T-helper 17 cell (primary cell): ENCODE data around the gene GOLIM4. TPM values are rescaled to one million over a fixed set of nuclear protein-coding genes. Genes with fewer than 3 reads are reported as not detected.
"Not testable (repeated sequence)": the region's sequence is repeated elsewhere in the genome, so short reads cannot be mapped to it uniquely, and the experiment has no call there.

Source experiments
- ATAC-seq: fragments of 150-1000 bp; cut with Tn5 transposase; 2 replicates; pipeline ENCODE4 v1.10.0; 2021; ENCODE audit warnings: mild to moderate bottlenecking, moderate library complexity
- DNase-seq, 3 donors: peaks; one replicate each; pipeline versions ENCODE4 v3.0.0 to v3.0.0-alpha.2; 2020 to 2021
- H3K9me3 ChIP-seq: one replicate; pipeline ENCODE4 v1.7.0; 2013; ENCODE audit warnings: low read length, mild to moderate bottlenecking; ENCODE audit not compliant: control insufficient read depth, poor library complexity, severe bottlenecking
- H3K27ac Mint-ChIP-seq: one replicate; pipeline ENCODE4 v1.8.0; 2022; ENCODE audit warnings: mild to moderate bottlenecking, moderate library complexity, mixed read lengths
- H3K27me3 Mint-ChIP-seq: one replicate; pipeline ENCODE4 v1.8.0; 2022; ENCODE audit warnings: mixed read lengths
- H3K36me3 Mint-ChIP-seq: one replicate; pipeline ENCODE4 v1.8.0; 2022; ENCODE audit warnings: low read depth, mixed read lengths
- H3K4me1 Mint-ChIP-seq: one replicate; pipeline ENCODE4 v1.8.0; 2022; ENCODE audit warnings: mild to moderate bottlenecking, mixed read lengths
- H3K4me3 Mint-ChIP-seq: one replicate; pipeline ENCODE4 v1.8.0; 2022; ENCODE audit warnings: mild to moderate bottlenecking, moderate library complexity, mixed read lengths
- total RNA-seq, 4 donors: library from RNA in 2 of 4; stranded (reverse) in 2 of 4; gene quantifications; one replicate each; pipeline ENCODE4 v1.2.3 and lab custom pipeline; 2022 to 2026

The GOLIM4 gene
- total RNA-seq, 2 donors from 2014 or later: 1.0 to 1.5 TPM

DNA sequence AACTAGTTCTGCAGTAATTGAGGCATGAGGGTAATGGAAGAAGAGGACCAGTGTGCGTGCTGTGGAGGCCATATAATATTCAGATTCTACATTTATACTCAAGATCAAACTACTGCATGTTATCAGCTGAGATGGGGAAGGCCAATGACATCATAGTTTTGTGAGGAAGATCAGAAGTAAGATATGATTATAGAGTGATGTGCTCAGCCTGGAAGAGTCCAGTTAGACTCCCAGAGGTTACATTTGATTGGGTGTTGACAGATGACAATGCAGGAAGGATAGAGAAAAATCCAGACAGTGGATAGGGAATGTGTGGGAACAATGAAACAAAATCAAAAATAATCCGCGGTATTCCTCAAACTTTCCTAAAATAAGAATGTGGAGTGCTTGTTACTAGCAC lies 35.4 kb downstream of the GOLIM4 start:
- DNase-seq (no peak), ATAC-seq (no peak)
- no peaks in the 10 kb centered on the region for H3K9me3 ChIP-seq
- peaks cover 11% of the 10 kb centered on the region for H3K4me1 Mint-ChIP-seq
- peaks cover 15% of the 10 kb centered on the region for H3K27me3 Mint-ChIP-seq
- no peak overlapping the region for H3K27ac Mint-ChIP-seq
- H3K4me3 Mint-ChIP-seq: no peak overlapping the region
- H3K36me3 Mint-ChIP-seq: peaks cover 2% of the 10 kb centered on the region

GRCh38 chr3:168058481-168058880 lies 37.2 kb downstream of the GOLIM4 start:
- no peak overlapping the region for H3K4me3 Mint-ChIP-seq
- H3K4me1 Mint-ChIP-seq: peaks cover 11% of the 10 kb centered on the region
- peaks cover 2% of the 10 kb centered on the region for H3K36me3 Mint-ChIP-seq
- H3K27ac Mint-ChIP-seq: no peak overlapping the region
- peaks cover 20% of the 10 kb centered on the region for H3K27me3 Mint-ChIP-seq
- no peak for ATAC-seq
- no peak for DNase-seq
- no peaks in the 10 kb centered on the region for H3K9me3 ChIP-seq

DNA sequence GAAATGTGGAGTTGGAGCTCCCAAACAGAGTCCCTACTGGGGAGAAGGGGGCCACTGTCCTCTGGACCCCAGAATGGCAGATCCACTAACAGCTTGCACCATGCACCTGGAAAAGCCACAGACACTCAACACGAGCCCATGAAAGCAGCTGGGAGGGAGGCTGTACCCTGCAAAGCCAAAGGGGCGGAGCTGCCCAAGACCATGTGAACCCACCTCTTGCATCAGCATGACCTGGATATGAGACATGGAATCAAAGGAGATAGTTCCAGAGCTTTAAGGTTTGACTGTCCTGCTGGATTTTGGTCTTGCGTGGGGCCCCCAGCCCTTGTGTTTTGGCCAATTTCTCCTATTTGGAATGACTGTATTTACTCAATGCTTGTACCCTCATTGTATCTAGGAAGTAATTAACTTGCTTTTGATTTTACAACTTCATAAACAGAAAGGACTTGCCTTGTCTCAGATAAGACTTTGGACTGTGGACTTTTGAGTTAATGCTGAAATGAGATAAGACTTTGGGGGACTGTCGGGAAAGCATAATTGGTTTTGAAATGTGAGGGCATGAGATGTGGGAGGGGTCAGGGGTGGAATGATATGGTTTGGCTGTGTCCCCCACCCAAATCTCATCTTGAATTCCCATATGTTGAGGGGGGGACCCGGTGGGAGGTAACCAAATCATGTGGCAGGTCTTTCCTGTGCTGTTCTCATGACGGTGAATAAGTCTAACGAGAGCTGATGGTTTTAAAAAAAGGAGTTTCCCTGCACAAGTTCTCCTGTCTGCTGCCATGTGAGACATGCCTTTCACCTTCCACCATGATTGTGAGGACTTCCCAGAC lies 39.1 kb downstream of the GOLIM4 start:
- H3K36me3 Mint-ChIP-seq, DNase-seq, H3K4me3 Mint-ChIP-seq, ATAC-seq, H3K27ac Mint-ChIP-seq, H3K4me1 Mint-ChIP-seq, H3K9me3 ChIP-seq: not testable (repeated sequence)
- H3K27me3 Mint-ChIP-seq: peaks cover 28% of the 10 kb centered on the region

DNA sequence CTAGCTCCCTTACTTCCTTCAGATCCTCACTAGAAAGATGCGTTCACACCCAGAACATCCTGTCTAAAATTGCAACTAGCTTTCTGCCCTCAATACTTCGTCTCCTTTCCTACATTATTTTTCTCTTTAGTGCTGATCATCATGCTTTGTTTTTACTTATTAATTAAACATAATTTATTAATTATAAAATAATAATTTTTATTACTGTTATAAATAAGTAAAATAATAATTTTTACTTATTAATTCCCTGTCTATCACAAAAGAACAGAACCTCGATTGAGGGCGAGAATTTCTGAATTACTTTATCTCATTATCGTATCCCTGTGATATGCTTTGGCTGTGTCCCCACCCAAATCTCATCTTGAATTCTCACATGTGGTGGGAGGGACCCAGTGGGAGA lies 41.3 kb downstream of the GOLIM4 start:
- H3K4me3 Mint-ChIP-seq: no peak overlapping the region
- ATAC-seq (no peak), DNase-seq (no peak)
- H3K27ac Mint-ChIP-seq: no peak overlapping the region
- peaks cover 22% of the 10 kb centered on the region for H3K27me3 Mint-ChIP-seq
- H3K9me3 ChIP-seq: no peaks in the 10 kb centered on the region
- no peaks in the 10 kb centered on the region for H3K4me1 Mint-ChIP-seq
- H3K36me3 Mint-ChIP-seq: no peaks in the 10 kb centered on the region

DNA sequence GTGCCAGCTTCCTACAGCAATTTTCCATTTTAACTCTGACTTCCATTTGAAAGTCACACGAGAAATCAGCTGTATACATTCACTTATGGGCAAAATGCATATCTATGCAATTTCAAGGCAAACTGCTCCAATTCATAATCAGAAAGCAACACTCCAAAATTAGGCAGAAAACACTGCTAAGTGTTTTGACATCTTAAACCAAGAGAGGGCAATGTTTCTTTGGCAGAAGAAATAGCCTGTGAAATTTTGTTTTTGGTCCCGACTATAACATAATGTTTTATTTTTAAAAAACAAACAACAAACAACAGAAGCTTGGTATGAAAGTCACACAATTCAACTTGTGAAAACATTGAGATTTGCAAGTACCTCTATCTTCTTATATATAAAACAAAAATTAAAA lies 42.6 kb downstream of the GOLIM4 start:
- DNase-seq: no peak
- H3K4me1 Mint-ChIP-seq: no peaks in the 10 kb centered on the region
- H3K27me3 Mint-ChIP-seq: peaks cover 22% of the 10 kb centered on the region
- H3K27ac Mint-ChIP-seq: no peak overlapping the region
- H3K4me3 Mint-ChIP-seq: no peak overlapping the region
- ATAC-seq: no peak
- H3K36me3 Mint-ChIP-seq: no peaks in the 10 kb centered on the region
- H3K9me3 ChIP-seq: no peaks in the 10 kb centered on the region

- no peak for DNase-seq
These were observed 43.2 kb downstream of the GOLIM4 start for GRCh38 chr3:168052515-168052914.

DNA sequence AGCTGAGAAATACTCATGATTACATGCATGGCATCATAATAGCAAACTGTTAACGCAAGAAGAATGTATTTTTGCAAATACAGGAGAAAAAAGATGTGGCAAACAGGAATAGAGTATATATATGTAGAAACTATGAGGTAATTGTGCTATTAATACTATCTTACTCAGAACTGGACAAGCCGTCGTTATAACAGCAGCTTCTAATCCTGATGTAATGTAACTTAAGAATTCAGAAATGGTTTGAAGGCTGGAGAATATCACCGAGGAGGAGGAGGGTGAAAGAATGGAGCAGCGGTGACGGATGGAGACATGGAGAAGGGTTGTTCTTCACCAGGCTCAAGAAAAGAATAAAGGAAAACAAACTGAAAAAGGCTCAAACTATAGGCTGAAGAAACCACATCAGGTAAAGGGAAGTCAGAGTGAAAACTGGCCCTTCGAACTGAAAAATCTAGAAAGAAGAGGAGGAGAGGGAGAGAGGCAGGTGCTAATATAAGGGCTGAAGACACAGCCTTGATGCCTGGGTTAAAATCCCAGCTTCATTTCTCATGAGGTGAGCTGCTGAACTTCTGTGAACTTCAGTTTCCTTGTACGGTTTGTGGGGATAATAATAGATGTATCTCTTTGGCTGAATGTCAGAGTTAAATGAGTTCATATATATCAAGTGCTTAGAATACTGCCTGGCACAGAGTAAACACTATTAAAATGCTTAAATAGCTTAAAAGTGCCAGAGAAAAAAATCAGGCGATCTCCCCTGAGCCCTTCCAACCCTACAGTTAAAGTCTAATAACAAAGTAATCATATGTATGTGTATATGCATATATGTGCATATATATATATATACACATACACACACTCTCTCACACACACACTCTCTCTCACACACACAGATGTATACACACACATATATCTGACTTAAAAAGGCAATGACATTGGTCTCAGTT lies 43.9 kb downstream of the GOLIM4 start:
- ATAC-seq (no peak), DNase-seq (no peak)
- Mint-ChIP-seq H3K27me3 (peaks cover 22% of the 10 kb centered on the region), H3K36me3 (no peaks in the 10 kb centered on the region), H3K27ac (no peak overlapping the region), H3K4me3 (no peak overlapping the region), H3K4me1 (no peaks in the 10 kb centered on the region)
- H3K9me3 ChIP-seq: no peaks in the 10 kb centered on the region

More at GRCh38 chr3:168052515-168052914, 43.2 kb downstream of the GOLIM4 start:
- no peak for ATAC-seq
- no peaks in the 10 kb centered on the region for H3K36me3 Mint-ChIP-seq
- no peaks in the 10 kb centered on the region for H3K9me3 ChIP-seq
- no peaks in the 10 kb centered on the region for H3K4me1 Mint-ChIP-seq
- no peak overlapping the region for H3K27ac Mint-ChIP-seq
- no peak overlapping the region for H3K4me3 Mint-ChIP-seq
- peaks cover 22% of the 10 kb centered on the region for H3K27me3 Mint-ChIP-seq

DNA sequence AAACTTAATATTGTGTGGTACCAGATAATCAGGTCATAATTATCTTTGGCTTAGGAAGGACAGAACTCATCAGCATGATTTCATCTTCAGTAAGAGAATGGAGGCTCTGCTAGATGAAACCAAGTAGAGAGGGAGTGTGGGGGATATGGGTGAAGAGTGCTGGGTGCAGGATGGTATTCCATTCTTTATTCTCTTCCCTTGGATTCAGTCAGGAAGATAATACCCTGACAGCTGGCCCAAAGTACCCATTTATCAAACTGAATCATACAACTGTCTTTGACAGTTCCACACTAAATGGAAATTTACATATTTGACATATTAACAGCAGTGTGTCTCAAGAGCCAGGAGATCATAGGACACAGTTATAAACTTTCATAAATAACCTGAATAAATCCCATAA lies 44.7 kb downstream of the GOLIM4 start:
- H3K27ac Mint-ChIP-seq: no peak overlapping the region
- no peaks in the 10 kb centered on the region for H3K9me3 ChIP-seq
- H3K27me3 Mint-ChIP-seq: peaks cover 22% of the 10 kb centered on the region
- no peak for DNase-seq
- H3K36me3 Mint-ChIP-seq: no peaks in the 10 kb centered on the region
- ATAC-seq: no peak
- no peak overlapping the region for H3K4me3 Mint-ChIP-seq
- no peaks in the 10 kb centered on the region for H3K4me1 Mint-ChIP-seq

GRCh38 chr3:168049367-168049974 lies 46.3 kb downstream of the GOLIM4 start:
- H3K4me3 Mint-ChIP-seq: no peak overlapping the region
- ATAC-seq: no peak
- H3K9me3 ChIP-seq: no peaks in the 10 kb centered on the region

DNA sequence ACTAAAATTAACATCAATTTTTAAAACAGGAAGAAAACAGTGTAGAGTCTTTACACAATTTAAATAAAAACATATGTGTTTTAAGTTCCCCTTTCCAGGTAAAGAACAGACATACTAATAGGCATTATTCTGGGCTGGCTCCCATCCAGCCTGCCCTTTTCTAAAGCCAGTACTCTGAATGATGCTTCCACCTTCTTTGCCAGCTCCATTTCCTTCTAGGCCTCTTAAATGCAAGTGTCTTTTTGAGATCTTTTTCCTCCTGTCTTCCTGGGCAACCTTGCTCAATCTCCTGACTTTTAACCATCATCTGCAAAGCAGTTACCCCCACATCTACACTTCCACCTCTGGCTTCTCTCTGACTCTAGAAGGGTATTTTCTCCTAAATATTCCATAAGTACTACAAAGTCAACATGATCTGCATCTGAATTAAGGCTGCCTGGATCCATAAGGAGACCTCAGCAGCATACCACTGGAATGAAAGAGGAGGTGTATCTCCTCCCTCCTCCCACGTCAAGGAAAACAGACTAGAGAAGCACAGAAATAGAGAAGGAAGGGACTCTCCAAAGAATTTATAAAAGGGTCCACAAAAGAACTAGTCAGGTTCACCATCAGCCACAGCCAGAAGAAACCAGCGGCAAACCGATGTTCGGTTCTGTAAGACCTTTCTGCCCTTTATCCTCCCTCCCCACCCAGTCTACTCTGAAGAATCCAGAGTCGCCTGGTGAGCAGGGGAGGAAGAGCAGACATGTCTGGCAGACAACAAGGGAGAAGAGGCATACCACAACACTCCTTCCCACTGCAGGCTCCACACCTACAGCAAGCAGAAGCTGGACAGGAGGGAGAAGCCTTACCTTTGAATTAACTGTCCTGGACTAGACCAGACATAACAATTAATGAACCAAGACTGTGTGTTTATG lies 47.1 kb downstream of the GOLIM4 start:
- Mint-ChIP-seq H3K4me3 (no peak overlapping the region), H3K27me3 (peaks cover 17% of the 10 kb centered on the region), H3K4me1 (no peaks in the 10 kb centered on the region), H3K36me3 (no peaks in the 10 kb centered on the region), H3K27ac (no peak overlapping the region)
- ATAC-seq: no peak
- no peaks in the 10 kb centered on the region for H3K9me3 ChIP-seq
- no peak for DNase-seq

More at GRCh38 chr3:168049367-168049974, 46.3 kb downstream of the GOLIM4 start:
- no peak for DNase-seq
- Mint-ChIP-seq H3K27ac (no peak overlapping the region), H3K36me3 (no peaks in the 10 kb centered on the region), H3K4me1 (no peaks in the 10 kb centered on the region), H3K27me3 (peaks cover 22% of the 10 kb centered on the region)

- DNase-seq (no peak), ATAC-seq (no peak)
- no peaks in the 10 kb centered on the region for H3K9me3 ChIP-seq
- Mint-ChIP-seq H3K27ac (no peak overlapping the region), H3K4me3 (no peak overlapping the region), H3K36me3 (no peaks in the 10 kb centered on the region), H3K4me1 (no peaks in the 10 kb centered on the region), H3K27me3 (peaks cover 17% of the 10 kb centered on the region)
These were observed 47.8 kb downstream of the GOLIM4 start for GRCh38 chr3:168047936-168048335.

DNA sequence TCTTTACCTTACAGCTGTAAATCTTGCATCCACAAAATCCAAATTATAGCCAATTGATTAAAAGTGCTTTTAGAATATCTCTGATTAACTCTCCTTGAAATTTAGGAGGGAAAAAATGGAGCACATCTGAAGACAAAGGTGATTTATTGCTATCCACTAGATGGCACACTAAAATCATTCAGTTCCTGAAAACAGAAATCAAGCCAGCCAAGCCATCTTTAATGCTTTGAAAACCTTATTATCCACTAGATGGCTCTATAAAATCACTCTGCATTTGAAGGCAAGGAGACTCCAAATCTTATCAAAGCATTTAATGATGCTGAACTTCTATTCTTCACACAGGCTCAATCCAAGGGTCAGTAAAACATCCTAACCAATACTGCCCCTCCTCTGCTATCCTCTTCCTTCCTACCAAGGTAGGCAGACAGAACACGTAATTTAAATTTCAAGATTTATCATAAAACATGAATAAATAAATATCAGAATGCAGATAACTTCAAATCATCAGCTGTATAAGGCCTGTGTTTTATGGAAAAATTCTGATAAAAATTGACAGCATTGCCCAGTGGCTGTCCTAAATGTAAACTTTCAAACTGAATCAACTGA lies 48.4 kb downstream of the GOLIM4 start:
- Mint-ChIP-seq H3K27me3 (peaks cover 12% of the 10 kb centered on the region), H3K4me3 (no peak overlapping the region), H3K4me1 (no peaks in the 10 kb centered on the region), H3K36me3 (no peaks in the 10 kb centered on the region), H3K27ac (no peak overlapping the region)
- ATAC-seq (peak; percentile 65), DNase-seq (no peak)
- H3K9me3 ChIP-seq: no peaks in the 10 kb centered on the region
